ENCODE data around the gene ZNF10.

Gene ZNF10

DNA sequence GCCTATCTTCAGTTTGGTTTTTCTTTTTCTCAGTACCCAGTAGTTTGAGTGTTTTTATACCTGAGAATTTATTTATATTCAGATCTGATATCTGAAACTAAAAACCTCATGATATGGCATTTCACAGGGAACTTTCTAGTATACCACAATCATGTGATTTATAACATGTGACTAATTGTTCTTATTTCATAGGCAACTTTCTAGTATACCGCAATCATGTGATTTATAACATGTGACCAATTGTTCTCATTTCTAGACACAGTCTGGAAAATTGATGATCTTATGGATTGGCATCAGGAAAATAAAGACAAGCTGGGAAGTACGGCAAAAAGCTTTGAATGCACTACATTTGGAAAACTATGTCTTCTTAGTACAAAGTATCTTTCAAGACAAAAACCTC lies 71.5 kb downstream of the ZNF10 start:
- no peak for DNase-seq (ENCODE audit: low spot score)

DNA sequence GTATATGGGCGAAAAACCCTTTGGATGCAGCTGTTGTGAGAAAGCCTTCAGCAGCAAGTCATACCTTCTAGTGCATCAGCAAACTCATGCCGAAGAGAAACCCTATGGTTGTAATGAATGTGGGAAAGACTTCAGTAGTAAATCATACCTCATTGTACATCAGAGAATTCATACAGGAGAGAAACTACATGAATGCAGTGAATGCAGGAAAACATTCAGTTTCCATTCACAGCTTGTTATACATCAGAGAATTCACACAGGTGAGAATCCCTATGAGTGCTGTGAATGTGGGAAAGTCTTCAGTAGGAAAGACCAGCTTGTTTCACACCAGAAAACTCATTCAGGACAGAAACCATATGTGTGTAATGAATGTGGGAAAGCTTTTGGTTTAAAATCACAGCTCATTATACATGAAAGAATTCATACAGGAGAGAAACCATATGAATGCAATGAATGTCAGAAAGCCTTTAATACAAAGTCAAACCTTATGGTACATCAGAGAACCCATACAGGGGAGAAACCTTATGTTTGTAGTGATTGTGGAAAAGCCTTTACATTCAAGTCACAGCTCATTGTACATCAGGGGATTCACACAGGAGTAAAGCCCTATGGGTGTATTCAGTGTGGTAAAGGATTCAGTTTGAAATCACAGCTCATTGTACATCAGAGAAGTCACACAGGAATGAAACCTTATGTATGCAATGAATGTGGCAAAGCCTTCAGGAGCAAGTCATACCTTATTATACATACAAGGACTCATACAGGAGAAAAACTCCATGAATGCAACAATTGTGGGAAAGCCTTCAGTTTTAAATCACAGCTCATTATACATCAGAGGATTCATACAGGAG lies 72.3 kb downstream of the ZNF10 start:
- no peak for DNase-seq (ENCODE audit: low spot score)

DNA sequence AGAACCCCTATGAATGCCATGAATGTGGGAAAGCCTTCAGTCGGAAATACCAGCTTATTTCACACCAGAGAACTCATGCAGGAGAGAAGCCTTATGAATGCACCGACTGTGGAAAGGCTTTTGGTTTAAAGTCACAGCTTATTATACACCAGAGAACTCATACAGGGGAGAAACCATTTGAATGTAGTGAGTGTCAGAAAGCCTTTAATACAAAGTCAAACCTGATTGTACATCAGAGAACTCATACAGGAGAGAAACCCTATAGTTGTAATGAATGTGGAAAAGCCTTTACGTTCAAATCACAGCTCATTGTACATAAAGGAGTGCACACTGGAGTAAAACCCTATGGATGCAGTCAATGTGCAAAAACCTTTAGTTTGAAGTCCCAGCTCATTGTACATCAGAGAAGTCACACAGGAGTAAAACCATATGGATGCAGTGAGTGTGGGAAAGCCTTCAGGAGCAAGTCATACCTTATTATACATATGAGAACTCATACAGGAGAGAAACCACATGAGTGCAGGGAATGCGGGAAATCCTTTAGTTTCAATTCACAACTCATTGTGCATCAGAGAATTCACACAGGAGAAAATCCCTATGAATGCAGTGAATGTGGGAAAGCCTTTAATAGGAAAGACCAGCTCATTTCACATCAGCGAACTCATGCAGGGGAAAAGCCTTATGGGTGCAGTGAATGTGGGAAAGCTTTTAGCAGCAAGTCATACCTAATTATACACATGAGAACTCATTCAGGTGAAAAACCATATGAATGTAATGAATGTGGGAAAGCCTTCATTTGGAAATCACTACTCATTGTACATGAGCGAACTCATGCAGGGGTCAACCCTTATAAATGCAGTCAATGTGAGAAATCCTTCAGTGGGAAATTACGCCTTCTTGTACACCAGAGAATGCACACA lies 73.2 kb downstream of the ZNF10 start:
- no peak for DNase-seq (ENCODE audit: low spot score)

DNA sequence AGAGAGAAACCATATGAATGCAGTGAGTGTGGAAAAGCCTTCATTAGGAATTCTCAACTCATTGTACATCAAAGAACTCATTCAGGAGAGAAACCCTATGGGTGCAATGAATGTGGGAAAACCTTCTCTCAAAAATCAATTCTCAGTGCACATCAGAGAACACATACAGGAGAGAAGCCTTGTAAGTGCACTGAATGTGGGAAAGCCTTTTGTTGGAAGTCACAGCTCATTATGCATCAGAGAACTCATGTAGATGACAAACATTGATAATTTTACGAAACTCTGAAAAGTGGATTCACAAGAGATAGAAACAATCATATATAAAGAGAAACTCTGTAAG lies 73.8 kb downstream of the ZNF10 start:
- no peak for DNase-seq (ENCODE audit: low spot score)

DNA sequence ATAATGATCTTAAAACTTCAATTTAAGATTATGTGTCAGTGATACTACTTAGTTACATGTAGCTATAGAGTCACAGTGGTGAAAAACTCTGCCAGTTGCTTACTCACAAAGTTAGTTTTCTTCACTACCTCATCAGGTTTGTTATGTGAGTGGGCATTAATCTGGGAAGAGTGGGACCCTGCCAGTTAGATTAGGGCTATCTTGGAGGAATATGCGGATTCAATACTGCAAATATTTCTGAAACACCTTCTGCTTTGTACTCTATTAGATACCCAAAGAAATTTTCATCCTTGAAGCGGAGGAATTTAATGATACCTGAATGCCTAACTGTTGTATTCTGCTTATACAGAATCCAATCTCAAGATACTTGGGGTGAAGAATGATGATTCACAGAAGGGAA lies 76.0 kb downstream of the ZNF10 start:
- DNase-seq (ENCODE audit: low spot score), result no peak
